Measurements from ENCODE around the gene BAHD1.

The BAHD1 gene

DNA sequence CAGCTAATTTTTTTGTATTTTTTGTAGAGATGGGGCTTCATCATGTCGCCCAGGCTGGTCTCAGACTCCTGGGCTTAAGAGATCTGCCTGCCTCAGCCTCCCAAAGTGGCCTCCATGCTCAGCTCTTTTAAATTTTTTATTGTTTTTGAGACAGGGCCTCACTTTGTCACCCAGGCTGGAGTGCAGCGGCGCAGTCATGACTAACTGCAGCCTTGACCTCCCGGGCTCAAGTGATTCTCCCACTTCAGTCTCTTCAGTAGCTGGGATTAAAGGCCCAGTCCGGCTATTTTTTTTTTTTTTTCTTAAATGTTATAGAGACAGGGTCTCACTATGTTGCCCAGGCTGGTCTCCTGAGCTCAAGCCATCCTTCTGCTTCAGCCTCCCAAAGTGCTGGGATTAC is 15.1 kb upstream of the BAHD1 start:
- no peak for DNase-seq

DNA sequence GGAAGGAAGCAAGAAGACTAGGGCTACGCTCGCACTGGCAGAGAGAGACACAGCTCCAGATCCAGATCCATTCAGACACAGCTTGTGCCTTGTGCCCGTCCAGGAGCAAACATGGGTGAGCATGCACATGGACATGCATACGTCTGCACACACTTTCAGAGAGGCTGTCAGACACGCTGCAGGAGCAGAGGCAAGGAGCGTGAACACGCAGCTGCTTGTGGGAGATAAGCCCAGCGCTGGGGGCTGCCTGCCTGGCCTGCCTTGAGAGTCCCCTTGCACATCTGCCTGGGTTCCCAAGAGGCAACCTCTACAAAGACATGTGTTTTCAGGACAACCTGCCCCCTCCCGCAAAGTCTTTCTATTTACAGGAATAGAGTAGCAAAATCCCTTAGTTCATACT is 13.6 kb upstream of the BAHD1 start:
- no peak for DNase-seq

DNA sequence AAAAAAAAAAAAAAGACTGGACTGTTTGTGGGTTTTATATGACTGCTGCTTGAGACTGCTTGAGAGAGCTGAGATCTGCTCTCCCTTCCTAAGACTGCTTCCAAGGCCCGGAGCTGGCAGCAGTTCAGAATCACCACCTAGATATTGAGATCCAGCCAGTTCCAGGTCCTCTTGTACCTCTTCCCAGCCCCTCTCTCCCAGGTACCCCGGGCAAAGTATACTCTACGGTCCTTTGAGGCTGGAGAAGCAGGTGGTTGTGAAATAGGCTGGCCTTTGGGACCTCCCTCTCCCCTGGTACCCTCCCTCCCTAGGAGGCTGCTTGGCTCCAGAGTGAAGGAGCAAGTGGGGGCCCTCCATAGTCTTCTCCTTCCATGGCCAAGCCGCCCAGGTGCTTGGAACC is 12.6 kb upstream of the BAHD1 start:
- DNase-seq = no peak

DNA sequence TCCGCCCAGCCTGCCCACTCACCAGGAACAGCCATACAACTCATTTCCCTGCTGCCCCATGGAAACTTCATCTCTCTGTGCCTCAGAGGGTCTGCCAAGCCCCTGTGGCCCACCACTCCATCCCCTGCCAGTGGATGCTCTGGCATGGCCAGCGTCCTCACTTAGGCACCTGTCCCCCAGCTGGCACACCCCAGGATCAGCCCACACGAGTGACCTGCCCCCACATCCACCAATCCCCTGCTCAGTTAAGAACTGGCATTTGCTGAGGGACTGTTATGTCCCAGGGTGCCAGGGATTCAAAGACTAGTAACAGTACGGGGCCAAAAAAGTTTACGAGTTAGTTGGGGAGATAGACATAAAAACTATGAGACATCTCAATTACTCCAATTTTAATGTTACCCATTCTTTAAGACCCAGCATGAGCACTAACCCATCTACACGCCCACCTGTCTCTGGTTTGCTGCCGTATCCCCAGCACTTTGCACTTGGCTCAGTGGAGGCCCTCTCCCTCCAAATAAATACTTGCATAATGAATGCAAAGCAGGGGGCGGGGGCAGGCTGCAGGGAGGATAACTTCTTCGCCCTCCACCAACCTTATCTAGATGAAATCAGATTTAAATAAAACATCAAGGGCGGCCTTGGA is 11.6 kb upstream of the BAHD1 start:
- DNase-seq = no peak

DNA sequence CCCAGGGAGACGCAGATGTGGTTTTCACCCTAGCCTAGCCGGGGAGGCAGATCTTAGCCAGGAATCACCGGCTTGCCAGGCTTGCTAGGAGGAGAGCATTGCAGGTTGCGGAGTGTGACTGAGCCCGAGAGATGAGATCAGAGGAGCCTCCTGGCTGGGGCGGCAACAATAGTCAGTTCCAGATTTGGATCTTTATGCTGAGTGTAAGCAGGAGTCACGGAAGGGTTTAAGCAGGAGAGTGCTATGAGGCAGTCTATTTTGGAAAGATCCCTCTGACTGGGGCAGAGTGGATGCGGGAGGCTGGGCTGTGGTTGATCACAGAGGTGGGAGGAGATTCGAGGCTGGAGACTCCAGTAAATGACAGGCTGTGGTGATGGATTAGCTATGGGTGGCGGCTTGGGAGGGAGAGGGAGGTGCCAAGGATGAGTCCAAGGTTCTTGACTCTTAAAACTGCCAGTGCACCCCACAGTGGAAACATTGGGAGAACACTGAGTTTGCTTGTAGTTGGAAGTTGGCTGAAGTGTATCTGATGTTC is 10.4 kb upstream of the BAHD1 start:
- no peak for DNase-seq

DNA sequence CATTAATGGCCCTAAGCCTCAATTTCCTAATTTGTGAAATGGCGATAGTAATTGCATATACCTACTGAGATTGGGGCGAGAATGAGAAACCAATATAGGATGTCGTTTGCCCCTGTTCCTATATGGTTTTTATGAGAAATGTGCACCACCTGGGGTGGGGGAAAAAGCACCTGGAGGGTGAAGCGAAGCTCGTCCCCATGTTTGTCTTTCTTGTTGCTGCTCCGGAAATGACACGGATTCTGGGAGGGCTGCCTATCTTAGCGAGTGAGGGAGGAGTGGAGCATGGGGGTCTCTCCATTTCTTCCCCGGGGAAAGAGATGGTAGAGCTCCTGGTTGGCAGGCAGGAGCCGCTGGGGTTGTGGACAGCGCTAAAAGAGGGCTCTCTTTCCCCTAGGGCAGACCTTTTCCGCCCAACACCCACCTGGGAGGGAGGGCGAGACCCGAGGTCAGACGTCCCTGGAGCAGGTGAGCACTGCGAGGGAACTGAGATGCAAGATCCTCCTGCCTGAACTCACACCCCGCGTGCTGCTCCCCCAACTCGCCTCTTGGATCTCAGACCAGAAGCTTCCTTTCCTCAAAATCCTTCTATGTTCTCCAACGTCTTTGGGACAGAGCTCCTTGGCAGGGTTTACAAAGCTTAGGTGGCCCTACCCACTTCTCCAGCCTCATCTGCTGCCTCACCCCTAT is 5.6 kb upstream of the BAHD1 start:
- DNase-seq = no peak

DNA sequence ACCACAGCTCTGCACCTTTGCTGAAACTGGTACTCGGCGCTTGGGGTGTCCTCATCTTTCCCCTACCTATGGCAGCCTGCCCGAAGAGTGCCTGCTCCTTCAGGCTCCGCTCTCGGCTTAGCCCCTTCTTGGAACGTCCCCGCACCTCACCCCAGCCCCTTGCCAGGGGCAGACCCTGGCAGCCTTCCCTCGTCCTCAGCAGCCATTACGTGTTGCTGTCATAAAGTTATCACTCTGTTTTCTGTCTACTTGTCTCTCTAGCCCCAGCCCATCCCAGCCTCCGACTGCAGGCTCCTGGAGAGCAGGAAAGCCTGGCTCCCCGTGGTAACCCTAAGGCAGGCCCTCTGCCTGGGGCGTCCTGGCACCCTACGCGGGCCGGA is 5.1 kb upstream of the BAHD1 start:
- DNase-seq = no peak

DNA sequence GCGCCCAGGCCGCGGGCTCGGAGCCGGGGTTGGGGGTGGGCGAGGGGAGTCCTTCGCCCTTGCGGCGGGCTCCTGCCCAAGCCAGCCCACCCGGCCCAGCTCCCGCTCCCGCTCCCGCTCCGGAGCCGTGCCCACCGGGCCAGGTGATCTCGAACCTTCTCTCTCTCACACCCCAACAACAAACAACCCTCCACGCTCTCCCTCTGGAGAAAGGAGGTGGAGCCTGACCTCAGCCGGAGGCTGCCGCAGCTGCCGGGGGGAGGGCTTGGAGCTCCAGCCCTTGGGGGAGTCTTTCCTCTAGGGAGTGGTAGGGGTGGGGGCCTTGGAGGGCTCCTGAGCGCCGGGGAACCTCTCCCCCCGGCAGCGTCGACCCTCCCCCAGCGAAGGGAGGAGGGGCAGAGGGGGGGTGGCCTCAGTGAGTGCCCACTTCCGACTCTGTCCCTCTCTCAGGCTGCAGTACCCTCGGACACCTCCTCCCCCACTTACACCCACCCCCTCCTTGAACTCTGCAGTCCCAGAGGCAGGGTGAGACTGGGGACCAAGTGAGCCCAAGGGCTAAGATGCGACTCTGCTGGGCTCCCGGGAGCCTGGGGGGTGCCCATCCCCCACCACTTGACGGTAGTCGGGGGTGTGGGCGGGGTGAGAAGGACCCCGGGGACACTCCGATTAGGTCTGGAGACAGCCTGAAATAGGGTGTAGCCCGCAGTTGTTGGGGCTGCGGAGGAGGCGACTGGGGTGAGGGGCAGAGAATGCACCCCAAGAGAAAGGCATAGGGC is 4.4 kb upstream of the BAHD1 start:
- DNase-seq = no peak

DNA sequence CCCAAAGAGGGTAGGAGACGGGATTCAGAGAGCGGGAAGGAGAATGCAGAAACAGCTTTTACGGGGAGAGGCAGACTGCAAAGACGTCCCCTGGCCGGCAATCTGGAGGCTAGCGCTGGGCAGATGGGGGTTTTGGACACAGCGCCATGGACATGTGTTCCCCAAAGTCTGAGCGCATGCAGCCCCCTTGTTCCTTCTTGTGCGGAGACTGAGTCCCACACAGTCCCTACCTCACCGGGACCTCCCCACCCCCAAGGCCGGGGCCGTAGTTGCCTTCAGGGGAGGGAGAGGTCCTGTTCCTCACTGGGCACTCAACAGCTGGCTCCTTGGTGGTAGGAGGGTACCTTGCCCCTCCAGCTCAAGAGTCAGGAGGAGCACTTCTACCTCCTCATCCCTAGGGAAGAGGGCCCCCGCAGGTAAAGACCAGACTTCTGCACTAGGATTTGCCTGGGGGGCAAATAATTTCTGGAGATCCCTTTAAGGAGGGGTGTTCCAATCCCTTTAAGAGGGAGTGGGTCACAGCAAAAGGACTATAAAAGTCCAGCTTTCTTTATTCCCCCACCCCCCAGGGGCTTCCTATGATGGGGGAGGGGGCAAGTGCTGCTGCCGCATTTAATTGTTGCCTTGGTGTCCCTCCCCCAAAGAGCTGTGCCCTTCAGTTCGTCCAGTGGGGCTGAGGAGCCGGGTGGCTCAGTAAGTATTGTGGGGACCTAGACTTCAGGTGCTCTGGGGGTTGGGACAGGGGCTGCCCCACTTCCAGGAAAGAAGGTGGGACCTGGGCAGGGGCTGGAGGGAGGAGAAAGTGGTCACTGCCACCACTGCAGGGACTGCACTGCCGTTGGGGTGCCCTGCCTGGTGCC is 3.6 kb upstream of the BAHD1 start:
- no peak for DNase-seq

DNA sequence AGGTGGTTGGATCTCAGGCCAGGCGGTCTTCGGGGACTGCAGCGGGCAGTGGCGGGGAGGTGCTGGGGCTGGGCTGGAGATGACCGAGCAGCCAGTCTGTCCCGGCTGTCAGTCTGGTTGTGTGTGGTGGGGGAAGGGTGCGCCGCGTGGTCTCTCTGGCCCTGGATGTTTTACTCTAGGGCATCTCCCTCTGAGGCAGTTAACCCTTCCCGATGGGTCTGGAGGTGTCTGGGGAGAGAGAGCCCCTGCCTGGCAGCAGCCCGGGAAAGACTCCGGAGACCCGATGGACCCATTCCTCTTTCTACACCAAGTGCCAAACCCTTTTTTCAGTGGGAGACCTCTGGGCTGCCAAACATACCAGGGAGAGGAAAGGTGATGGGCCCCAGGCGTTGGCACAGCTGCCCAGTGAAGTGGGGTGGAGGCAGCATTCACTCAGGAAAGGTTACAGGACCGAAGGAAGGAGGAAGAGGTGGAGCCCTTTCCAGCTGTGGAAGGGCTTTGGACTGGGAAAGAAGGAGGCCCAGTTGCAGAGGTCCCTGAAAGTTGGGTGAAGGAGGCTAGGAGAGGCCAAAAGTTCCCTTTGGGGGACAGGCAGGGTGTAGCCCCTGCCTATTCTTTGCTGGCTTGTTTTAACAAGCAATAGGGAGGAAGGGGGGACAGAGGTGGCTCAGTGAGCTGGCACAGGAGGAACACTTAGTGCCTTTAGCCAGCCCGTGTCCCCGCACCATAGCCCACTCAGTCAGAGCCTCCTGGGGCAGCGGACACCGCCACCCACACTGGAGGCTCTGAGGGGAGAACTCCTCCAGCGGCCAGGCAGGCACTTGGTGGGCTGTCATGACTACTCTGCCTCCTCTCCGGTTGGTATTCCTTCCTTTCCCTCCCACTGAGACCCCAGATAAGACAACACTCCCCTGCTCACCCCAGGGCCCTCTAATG is 2.7 kb upstream of the BAHD1 start:
- no peak for DNase-seq

DNA sequence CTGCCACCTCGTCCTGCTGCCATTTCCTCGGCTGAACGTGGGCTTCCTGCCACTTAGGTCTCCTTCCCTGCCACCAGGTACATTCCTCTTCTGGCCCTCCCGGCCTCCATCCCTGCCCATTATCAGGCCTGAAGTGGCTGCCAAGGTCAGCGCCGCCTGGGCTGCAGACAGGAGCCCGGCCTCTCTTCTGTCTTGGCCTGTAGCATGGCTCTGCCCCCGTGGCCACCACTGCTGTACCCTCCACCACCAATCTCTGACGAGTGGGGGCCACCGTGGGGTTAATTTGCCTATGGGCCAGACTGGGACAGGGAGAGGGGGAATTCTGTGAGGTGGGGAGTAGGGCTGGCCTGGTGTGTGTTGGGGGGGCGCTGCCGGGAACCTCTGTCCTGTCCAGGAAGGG is 2.0 kb upstream of the BAHD1 start:
- no peak for DNase-seq

DNA sequence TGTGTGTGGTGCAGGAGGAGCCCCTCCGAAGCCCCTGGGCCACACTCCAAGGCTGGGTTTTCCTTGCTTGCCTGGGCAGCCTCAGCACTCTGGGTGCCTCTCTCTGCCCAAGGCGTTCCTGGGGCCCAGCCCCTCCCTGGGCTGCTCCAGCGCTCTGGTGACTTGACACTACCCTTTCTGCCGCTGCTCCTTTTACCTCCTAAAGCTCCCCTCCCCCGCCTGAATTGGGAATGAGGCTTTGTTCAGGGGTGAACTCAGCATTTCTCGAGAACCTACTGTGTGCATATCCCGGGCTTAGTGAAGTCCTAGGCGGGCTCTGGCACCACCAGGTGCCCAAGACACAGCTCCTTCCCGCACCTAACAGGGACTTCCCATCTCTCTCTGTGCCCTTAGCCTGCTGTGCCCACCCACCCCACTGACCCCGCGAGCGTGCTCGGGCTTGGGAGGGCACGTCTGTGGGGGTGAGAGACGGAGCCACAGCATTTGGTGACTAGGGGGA is 1.2 kb upstream of the BAHD1 start:
- no peak for DNase-seq

DNA sequence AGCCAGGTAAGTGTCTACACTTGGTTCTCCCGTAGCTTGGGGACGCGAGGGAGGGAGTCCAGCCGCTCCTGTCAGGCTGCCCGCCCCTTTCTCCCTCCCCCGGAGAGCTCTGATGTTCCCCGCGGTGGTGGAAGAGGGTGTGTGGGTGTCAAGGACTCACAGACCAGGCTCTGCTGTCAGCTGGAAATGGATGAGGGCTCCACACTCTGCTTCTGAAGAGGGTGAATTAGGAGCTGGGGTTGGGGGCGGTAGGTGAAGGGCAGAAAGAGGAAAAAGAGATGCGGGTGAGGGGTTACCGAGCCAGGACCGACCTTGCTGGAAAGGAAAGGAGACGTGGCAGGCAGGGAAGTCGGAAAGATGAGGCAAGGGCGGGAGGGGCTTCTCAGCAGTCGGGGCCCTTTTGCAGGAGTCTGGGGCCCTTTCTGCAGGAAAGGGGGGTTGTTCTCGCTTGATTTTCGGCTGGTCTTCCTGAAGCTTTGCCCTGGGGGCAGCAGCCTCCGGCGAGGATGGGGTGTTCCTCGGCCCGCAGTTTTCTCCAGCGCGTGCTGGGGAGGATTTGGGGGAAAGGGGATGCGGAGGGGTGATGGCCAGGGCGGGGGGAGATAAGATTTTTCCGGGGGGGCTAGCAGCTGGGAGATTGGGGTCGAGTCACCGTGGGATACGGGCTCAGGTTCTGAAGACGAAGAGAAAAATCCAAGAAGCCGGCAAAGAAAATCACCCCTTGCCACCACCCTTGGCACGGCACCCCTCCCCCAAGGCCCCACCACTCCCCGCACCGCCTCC is 602 bp upstream of the BAHD1 start:
- no peak for DNase-seq

DNA sequence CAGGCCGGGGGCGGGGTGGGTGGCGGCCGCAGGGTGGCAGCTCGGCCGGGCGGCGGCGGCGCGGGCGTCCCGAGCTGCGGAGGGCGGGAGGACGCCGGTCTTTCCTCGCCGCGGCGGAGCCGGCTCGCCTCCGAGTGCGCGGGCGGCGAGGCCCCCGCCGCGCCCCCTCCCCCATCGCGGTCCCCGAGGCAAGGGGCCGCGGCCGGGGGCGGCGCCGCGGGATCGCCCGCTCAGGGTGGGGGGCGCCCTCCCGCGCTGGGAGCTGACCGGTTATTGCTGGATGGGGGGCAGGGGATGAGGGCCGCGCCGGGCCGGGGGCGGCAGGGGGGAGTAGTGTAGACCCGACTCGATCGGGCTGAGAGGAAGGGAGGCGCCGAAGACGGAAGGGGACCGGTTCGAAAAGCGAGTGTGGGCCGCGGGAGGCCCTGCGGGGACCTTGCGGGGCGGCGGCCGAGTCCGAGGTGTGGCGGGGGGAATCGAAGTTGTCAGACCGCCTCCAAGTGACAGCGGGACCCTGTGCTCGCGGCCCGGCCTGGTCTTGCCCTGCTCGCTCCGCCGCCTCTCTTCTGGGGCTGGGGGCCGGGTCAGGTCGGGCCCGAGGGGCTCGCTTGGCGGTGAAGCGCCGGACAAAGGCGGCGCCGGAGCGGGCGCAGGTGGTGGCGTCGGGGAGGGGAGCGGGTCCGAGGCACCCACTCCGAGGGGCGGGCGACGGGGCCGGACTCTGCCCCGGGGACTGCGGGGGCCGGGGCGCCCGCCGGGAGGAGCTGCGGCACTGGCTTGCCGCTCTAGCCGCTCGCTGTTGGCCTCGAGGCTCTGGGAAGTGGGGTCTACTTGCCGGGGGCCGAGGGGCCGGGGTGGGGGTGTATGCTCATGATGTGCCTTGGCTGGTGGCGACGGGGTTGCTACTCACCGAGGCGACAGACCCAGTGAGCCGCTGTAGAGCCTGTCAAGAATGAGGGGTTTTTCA is 1.1 kb downstream of the BAHD1 start:
- DNase-seq = peak; percentile 21

DNA sequence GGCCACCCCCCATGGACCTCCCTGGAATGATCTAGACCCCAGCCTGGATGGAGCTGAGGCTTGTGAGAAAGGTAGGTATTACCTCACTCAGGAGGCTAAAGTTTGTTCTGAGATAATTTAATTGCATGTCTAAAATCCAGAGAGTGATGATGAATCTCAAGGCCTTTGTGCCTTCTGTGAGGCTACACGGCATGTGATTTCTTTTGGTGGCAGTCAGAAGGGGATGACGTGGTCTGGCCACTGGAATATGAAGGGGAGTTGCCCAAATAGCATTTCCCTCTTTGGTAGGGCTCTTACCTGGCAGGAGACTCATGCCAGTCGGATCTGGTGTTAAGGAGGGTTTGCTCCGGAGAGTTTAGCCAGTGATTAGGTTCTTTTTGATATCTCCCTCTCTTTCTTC is 2.5 kb downstream of the BAHD1 start:
- no peak for DNase-seq

DNA sequence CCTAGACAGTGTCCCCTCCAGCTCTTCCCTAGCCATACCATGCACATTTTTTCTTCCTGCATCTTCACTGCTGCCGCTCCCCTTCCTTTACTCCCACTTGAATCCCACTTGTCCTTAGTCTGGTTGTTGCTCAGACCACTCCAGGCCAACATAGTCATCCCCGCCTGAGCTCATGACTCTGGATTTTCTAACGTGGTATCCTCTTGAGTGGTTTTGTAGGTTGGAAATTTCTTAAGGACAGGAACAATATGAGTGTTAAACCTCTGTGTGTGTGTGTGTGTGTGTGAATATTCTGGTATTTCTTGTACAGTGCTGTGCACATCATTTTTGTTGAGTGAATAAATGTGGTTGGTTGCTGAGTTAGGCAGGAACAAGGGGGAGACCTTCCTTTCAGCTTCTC is 3.1 kb downstream of the BAHD1 start:
- DNase-seq = no peak

DNA sequence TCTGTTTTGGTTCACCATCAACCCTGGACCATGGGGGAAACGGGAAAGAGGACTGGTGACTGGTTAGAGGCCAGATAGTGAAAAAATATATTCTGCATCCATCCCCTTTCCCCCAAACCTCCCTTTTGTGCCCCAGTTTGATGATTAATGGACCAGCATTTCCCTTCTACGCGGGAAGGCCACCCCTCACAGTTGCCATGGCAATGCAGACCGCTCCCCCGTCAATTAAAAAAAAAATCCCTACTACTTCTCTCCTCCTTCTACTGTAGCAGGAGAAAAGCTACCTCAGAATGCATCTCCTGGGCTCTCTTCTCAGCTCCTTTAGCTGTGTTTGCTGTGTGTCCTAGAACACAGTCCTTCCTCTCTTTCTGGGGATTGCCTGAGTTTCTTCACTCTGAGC is 4.0 kb downstream of the BAHD1 start:
- DNase-seq = no peak

DNA sequence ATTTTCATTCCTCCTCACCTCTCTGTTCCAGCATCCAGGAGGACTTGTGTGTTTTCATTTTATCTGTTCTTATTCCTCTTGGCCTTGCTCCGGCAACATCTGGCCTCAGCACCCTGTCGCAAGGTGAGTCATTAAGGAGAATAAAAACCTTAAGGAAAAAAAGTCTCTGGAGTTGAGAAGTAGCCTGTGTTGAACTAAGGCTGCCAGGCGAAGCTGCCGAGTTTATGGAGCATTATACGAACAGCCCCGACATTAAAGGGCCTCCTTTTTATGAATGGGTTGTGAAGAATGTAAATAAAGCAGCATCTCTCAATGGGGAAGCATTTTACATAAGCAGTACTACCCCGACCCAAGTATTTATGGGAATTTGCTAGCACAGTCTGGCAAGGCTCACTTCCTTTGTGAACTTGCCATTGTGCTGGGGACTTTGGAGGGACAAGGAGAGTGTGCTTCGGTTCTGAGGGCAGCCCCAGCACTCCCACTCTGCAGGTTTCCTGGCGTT is 4.7 kb downstream of the BAHD1 start:
- DNase-seq = no peak

DNA sequence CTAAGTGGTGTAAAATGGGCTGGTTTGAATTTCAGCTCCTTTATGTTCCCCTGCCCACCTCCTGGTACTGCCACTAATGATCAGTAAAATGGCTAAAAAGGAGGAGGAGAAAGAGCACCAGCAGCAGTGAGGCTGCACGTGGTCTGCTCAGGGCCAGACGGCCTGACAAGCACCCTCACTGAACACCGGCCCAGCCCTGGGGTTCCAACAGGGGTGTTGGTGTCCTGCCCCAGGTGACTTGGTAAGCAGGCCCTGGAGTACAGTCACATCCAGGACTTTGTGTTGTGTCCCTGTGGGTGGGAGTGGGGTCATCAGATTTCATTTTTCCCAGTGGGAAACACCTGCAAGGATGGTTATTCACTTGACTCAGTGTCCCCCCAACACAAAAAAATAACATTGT is 5.4 kb downstream of the BAHD1 start:
- DNase-seq = no peak

All from activated gamma-delta T cell treated with Interleukin-2 at 50 U/mL for 16 hours (primary cell).